H1 (cell line): ENCODE results near the gene KCNT1. TPM values are rescaled to one million over a fixed set of nuclear protein-coding genes. Genes with fewer than 3 reads are reported as not detected.
A peak's percentile ranks its signal among the peaks of the same experiment; 100 is the strongest.

Experiments
- CTCF ChIA-PET: fragments of 300-600 bp; sonication (Branson Sonifier 250); formaldehyde crosslinking; loops from one replicate; lab custom pipeline; 2021; ENCODE audit not compliant: partially characterized antibody; lab: Charles Lee
- POLR2A ChIA-PET: fragments of 300-600 bp; sonication (Branson Sonifier 250); formaldehyde crosslinking; loops from one replicate; lab custom pipeline; 2021; ENCODE audit warnings: inconsistent platforms; ENCODE audit not compliant: partially characterized antibody; lab: Charles Lee
- DNase-seq, 2 experiments: peaks; one replicate each; pipeline versions ENCODE4 v3.0.0 to v3.0.0-alpha.2; 2010 to 2022; ENCODE audit warnings: low spot score in 2 of 2, low read depth in 1 of 2, mixed read lengths in 1 of 2
- FAIRE-seq: peaks from 2 replicates; lab custom pipeline; 2011; peaks lifted over from hg19 to GRCh38; lab: Jason Lieb, UNC
- H2AFZ ChIP-seq: 2 replicates; pipeline ENCODE4 v1.8.1; 2012; ENCODE audit warnings: low read length, inconsistent platforms
- H2AK5ac ChIP-seq: 2 replicates; pipeline ENCODE4 v1.6.1; 2013; ENCODE audit warnings: low read depth, low read length
- H2BK120ac ChIP-seq: replicated peaks from 2 replicates; pipeline ENCODE3; 2013; ENCODE audit warnings: low read depth, low read length, inconsistent platforms
- H2BK12ac ChIP-seq: 2 replicates; pipeline ENCODE4 v1.6.1; 2013; ENCODE audit warnings: low read depth, low read length
- H2BK15ac ChIP-seq: 2 replicates; pipeline ENCODE4 v1.6.1; 2013; ENCODE audit warnings: low read length
- H2BK20ac ChIP-seq: 2 replicates; pipeline ENCODE4 v1.6.1; 2013; ENCODE audit warnings: low read length
- H2BK5ac ChIP-seq: 2 replicates; pipeline ENCODE4 v1.6.1; 2013; ENCODE audit warnings: low read depth, low read length
- H3K14ac ChIP-seq: 2 replicates; pipeline ENCODE4 v1.6.1; 2013; ENCODE audit warnings: inconsistent platforms; ENCODE audit not compliant: insufficient read length
- H3K18ac ChIP-seq: 2 replicates; pipeline ENCODE4 v1.6.1; 2013; ENCODE audit warnings: low read length; ENCODE audit errors: extremely low read depth
- H3K23ac ChIP-seq: 2 replicates; pipeline ENCODE4 v1.6.1; 2013; ENCODE audit warnings: inconsistent platforms; ENCODE audit not compliant: insufficient read length
- H3K23me2 ChIP-seq: 2 replicates; pipeline ENCODE4 v1.6.1; 2013; ENCODE audit warnings: low read depth, low read length
- H3K27ac ChIP-seq: 2 replicates; pipeline ENCODE4 v1.6.1; 2011; ENCODE audit warnings: low read depth, low read length, inconsistent platforms
- H3K27me3 ChIP-seq, 4 experiments: replicated peaks in 1 of 4; 1 replicate in 1 of 4; 2 replicates in 3 of 4; pipeline versions ENCODE4 v1.6.1 to v1.8.1; 2011 to 2013; ENCODE audit warnings: low read length in 3 of 4, mild to moderate bottlenecking in 3 of 4, inconsistent platforms in 2 of 4, mixed read lengths in 2 of 4, moderate library complexity in 1 of 4; ENCODE audit not compliant: control insufficient read depth in 3 of 4, insufficient read depth in 3 of 4; ENCODE audit errors: extremely low read depth in 1 of 4
- H3K36me3 ChIP-seq, 4 experiments: 2 replicates each; pipeline versions ENCODE4 v1.6.1 to v1.8.1; 2011 to 2013; ENCODE audit warnings: mild to moderate bottlenecking in 4 of 4, low read length in 3 of 4, moderate library complexity in 2 of 4, control low read depth in 1 of 4, inconsistent platforms in 1 of 4; ENCODE audit not compliant: insufficient read depth in 4 of 4, control insufficient read depth in 2 of 4
- H3K4ac ChIP-seq: replicated peaks from 2 replicates; pipeline ENCODE3; 2013; ENCODE audit warnings: low read length, low read depth, mixed read lengths, inconsistent platforms; ENCODE audit not compliant: insufficient read length
- H3K4me1 ChIP-seq, 4 experiments: replicated peaks in 1 of 4; 1 replicate in 1 of 4; 2 replicates in 3 of 4; pipeline versions ENCODE4 v1.6.1 to v1.8.1; 2011 to 2013; ENCODE audit warnings: low read length in 3 of 4, inconsistent platforms in 2 of 4, mixed read lengths in 1 of 4; ENCODE audit not compliant: insufficient read depth in 4 of 4, control insufficient read depth in 3 of 4
- H3K4me2 ChIP-seq, 2 experiments: 2 replicates each; pipeline versions ENCODE4 v1.6.1 to v1.8.1; 2011 to 2013; ENCODE audit warnings: low read depth in 2 of 2, low read length in 2 of 2, control low read depth in 1 of 2, inconsistent platforms in 1 of 2, mild to moderate bottlenecking in 1 of 2; ENCODE audit not compliant: insufficient read depth in 1 of 2
- H3K4me3 ChIP-seq, 4 experiments: fragments of 200-600, 300-600 bp in 1 of 4; sonication (generic), shearing (Covaris generic), sonication (Bioruptor Twin) in 1 of 4; 2 replicates each; pipeline versions ENCODE4 v1.5.1 to v1.8.1; 2011 to 2016; ENCODE audit warnings: low read length in 4 of 4, low read depth in 3 of 4, control low read depth in 2 of 4, inconsistent platforms in 2 of 4, mild to moderate bottlenecking in 2 of 4, mixed read lengths in 1 of 4, moderate library complexity in 1 of 4; ENCODE audit not compliant: insufficient read depth in 2 of 4; ENCODE audit errors: extremely low read depth in 1 of 4
- H3K56ac ChIP-seq: replicated peaks from 2 replicates; pipeline ENCODE3; 2013; ENCODE audit warnings: low read depth, mild to moderate bottlenecking, mixed read lengths, low read length, inconsistent platforms; ENCODE audit not compliant: insufficient read length
- H3K79me1 ChIP-seq: 2 replicates; pipeline ENCODE4 v1.6.1; 2013; ENCODE audit warnings: low read depth, low read length, control low read depth
- H3K79me2 ChIP-seq, 2 experiments: 2 replicates each; pipeline versions ENCODE4 v1.6.1 to v1.8.1; 2012 to 2013; ENCODE audit warnings: low read length in 2 of 2, mild to moderate bottlenecking in 2 of 2, inconsistent platforms in 1 of 2; ENCODE audit not compliant: insufficient read depth in 2 of 2, control insufficient read depth in 1 of 2
- H3K9ac ChIP-seq, 4 experiments: replicated peaks in 1 of 4; 1 replicate in 1 of 4; 2 replicates in 3 of 4; pipeline versions ENCODE4 v1.6.1 to v1.8.1; 2011 to 2013; ENCODE audit warnings: low read depth in 3 of 4, low read length in 3 of 4, control low read depth in 2 of 4, mild to moderate bottlenecking in 2 of 4, moderate library complexity in 2 of 4, inconsistent platforms in 1 of 4; ENCODE audit errors: extremely low read depth in 1 of 4
- H3K9me3 ChIP-seq, 2 experiments: 2 replicates each; pipeline versions ENCODE4 v1.6.1 to v1.8.1; 2012 to 2013; ENCODE audit warnings: mild to moderate bottlenecking in 2 of 2, moderate library complexity in 2 of 2, control low read depth in 1 of 2, inconsistent platforms in 1 of 2, low read depth in 1 of 2, low read length in 1 of 2, mixed read lengths in 1 of 2; ENCODE audit not compliant: insufficient read depth in 2 of 2
- H4K20me1 ChIP-seq, 2 experiments: replicated peaks in 1 of 2; 2 replicates each; pipeline versions ENCODE3 to v1.8.1; 2011 to 2013; ENCODE audit warnings: inconsistent platforms in 2 of 2, low read length in 2 of 2, mild to moderate bottlenecking in 1 of 2; ENCODE audit not compliant: insufficient read depth in 2 of 2, control insufficient read depth in 1 of 2
- H4K5ac ChIP-seq: 2 replicates; pipeline ENCODE4 v1.6.1; 2013; ENCODE audit warnings: low read length, low read depth, mixed read lengths, inconsistent platforms; ENCODE audit not compliant: insufficient read length
- H4K8ac ChIP-seq: 2 replicates; pipeline ENCODE4 v1.8.0; 2013; ENCODE audit warnings: mild to moderate bottlenecking, moderate library complexity, low read length, inconsistent platforms; ENCODE audit not compliant: insufficient read depth; ENCODE audit errors: extremely low read depth
- H4K91ac ChIP-seq: replicated peaks from 2 replicates; pipeline ENCODE3; 2013; ENCODE audit warnings: low read length, mixed read lengths, inconsistent platforms; ENCODE audit not compliant: insufficient read length
- CHD1 ChIP-seq: IDR thresholded peaks from 2 replicates; pipeline ENCODE4 v1.6.1; 2012; ENCODE audit warnings: low read depth, low read length, improper control_type of control experiment
- FOSL1 ChIP-seq: IDR thresholded peaks from 2 replicates; pipeline ENCODE4 v1.6.1; 2011; ENCODE audit warnings: mild to moderate bottlenecking, low read depth, low read length, moderate library complexity; ENCODE audit not compliant: insufficient read depth
- KDM1A ChIP-seq: fragments of 200-600, 300-600 bp; sonication (generic); IDR thresholded peaks from 2 replicates; pipeline ENCODE4 v1.7.1; 2016; ENCODE audit warnings: mild to moderate bottlenecking, low read length, borderline replicate concordance
- MAX ChIP-seq: IDR thresholded peaks from 2 replicates; pipeline ENCODE4 v1.6.1; 2012; ENCODE audit warnings: inconsistent platforms
- POLR2A ChIP-seq, 2 experiments: IDR thresholded peaks; 1 replicate in 1 of 2; 2 replicates in 1 of 2; pipeline ENCODE4 v1.6.1; 2011; ENCODE audit warnings: low read depth in 2 of 2, low read length in 2 of 2, mild to moderate bottlenecking in 2 of 2; ENCODE audit errors: control extremely low read depth in 1 of 2
- ZNF274 ChIP-seq: IDR thresholded peaks from 2 replicates; pipeline ENCODE4 v1.7.0; 2012; ENCODE audit warnings: low read length, borderline replicate concordance; ENCODE audit errors: extremely low read depth
- WGBS, 2 experiments: shearing (Covaris generic) in 1 of 2; methylation state at CpG; one replicate each; pipeline versions ENCODE4 v1.1.6 to v1.1.7; 2013 to 2015; ENCODE audit warnings: low lambda C conversion rate in 2 of 2, mixed read lengths in 2 of 2, inconsistent platforms in 1 of 2, low coverage in 1 of 2, missing lambda C conversion rate in 1 of 2; ENCODE audit not compliant: insufficient replicate concordance in 2 of 2, insufficient coverage in 1 of 2, insufficient read length in 1 of 2; ENCODE audit errors: extremely low coverage in 1 of 2, missing lambda C conversion rate in 1 of 2; 5-methylcytosine and 5-hydroxymethylcytosine counted together
- polyA plus RNA-seq, 7 experiments: library from polyadenylated mRNA; depleted of rRNA in 3 of 7; stranded (reverse) in 5 of 7; unstranded in 2 of 7; fragments of >200 nt in 5 of 7; fragments of 200-250 nt in 2 of 7; gene quantifications; 1 replicate in 5 of 7; 2 replicates in 1 of 7; 4 replicates in 1 of 7; pipeline versions ENCODE4 v1.2.1 to v1.2.3, GENCODE V29; 2011 to 2013; ENCODE audit warnings: missing spikeins in 2 of 7, mixed read lengths in 2 of 7
- total RNA-seq: library from RNA; stranded (reverse); fragmentation: NEBNext Ultra II Directional; extraction: Animal tissue kit (Norgen Biotek cat#: 25700); gene quantifications from 2 replicates; pipeline ENCODE4 v1.2.1, GENCODE V29; 2021

KCNT1 gene
- total and polyA plus RNA-seq, 2 of the 8 experiments (the other 6 are each of a cell fraction or from before 2014, with no cell fraction given) = 0.13 to 0.20 TPM

- Histone ChIP-seq H3K9ac (no peak overlapping the region), H3K4me3 (no peak overlapping the region), H2BK120ac (no peak overlapping the region), H2AK5ac (no peak overlapping the region), H3K56ac (no peak overlapping the region), H3K4me2 (no peak overlapping the region), H2AFZ (no peak overlapping the region), H3K9me3 (no peaks in the 10 kb centered on the region), H2BK12ac (peak overlapping the region; percentile 68; the same call in 1 of the 2 replicates), H4K5ac (no peak overlapping the region), H3K18ac (no peak overlapping the region), H3K27me3 (no peaks in the 10 kb centered on the region), H4K20me1 (peaks cover 0 to 7% of the 10 kb centered on the region in 2 experiments), H2BK15ac (no peak overlapping the region), H2BK20ac (no peak overlapping the region), H3K79me2 (no peaks in the 10 kb centered on the region), H3K79me1 (peaks cover 4% of the 10 kb centered on the region; the same call in 1 of the 2 replicates), H3K36me3 (no peaks in the 10 kb centered on the region), H3K4me1 (peaks cover 0 to 4% (median 0%) of the 10 kb centered on the region in 4 experiments; a peak in 1 of 7 replicates), H3K23ac (no peak overlapping the region), H4K91ac (no peak overlapping the region), H3K27ac (no peak overlapping the region; the same call in 1 of the 2 replicates), H3K14ac (no peak overlapping the region), H4K8ac (no peak overlapping the region), H3K4ac (no peak overlapping the region), H2BK5ac (peak overlapping the region; percentile 66; the same call in 1 of the 2 replicates), H3K23me2 (no peaks in the 10 kb centered on the region)
- WGBS, 2 experiments = 95% methylated on average over 10 of the region's 10 CpGs; no CpG with 5 or more reads in 1 of the 2 experiments
- DNase-seq = no peak
- ChIA-PET POLR2A (no interaction called here), CTCF (interaction anchor here (0.8 to 2.2 kb wide), 6 partner anchors 14 to 340 kb away, joined by 3 to 6 read pairs (median 3); no protein-coding TSS in a partner anchor)
- no peak for FAIRE-seq
- TF ChIP-seq FOSL1 = no peak
- no peak for TF ChIP-seq ZNF274
- TF ChIP-seq CHD1 = no peak
- no peak for TF ChIP-seq MAX
- no peak for TF ChIP-seq POLR2A (IDR thresholded peaks at IDR 0.05; ENCODE audit: control extremely low read depth in 1 of 2, low read depth in 2 of 2, low read length in 2 of 2)
- no peak for TF ChIP-seq KDM1A
Observed at GRCh38 chr9:135803441-135803840, 101.5 kb downstream of the KCNT1 start.
